ENCODE data around the gene MYOZ1. TPM values are rescaled to one million over a fixed set of nuclear protein-coding genes. Genes with fewer than 3 reads are reported as not detected.
"Not testable (repeated sequence)": the region's sequence is repeated elsewhere in the genome, so short reads cannot be mapped to it uniquely, and the experiment has no call there.

The MYOZ1 gene
- 1,000 to 10,000 TPM in 2 of 4 donors, 100 to 1,000 TPM in 2; 560 to 1,364 (median 992) TPM for total RNA-seq

- H3K4me3 ChIP-seq, result peak within 1 kb of the TSS; percentile 54 to 68 (median 62)
- peaks cover 0 to 9% of the 10 kb centered on the region in 2 donors for H3K36me3 ChIP-seq
- in situ Hi-C loops (cut with MboI; ENCODE audit: low sequenced_read_pairs in 4 of 4) (loop anchor here (5.0 to 25.0 kb wide), 4 partner anchors 67 to 379 kb away; partner anchors contain the start of gene MRPS16 (in 1 of the 4)), intact Hi-C loops (cut with DNase I; ENCODE audit: low total_unique reads) (loop anchor here (2.0 to 10.0 kb wide), 3 partner anchors 65 to 377 kb away; partner anchors contain the start of gene ANXA7)
- peak within 1 kb of the TSS; percentile 96 to 99 (median 98) for H3K27ac ChIP-seq
- TF ChIP-seq POLR2A (IDR thresholded peaks at IDR 0.05) (peak; percentile 76 to 88), CTCF (IDR thresholded peaks at IDR 0.05 in 4 of 5, conservative IDR thresholded peaks at IDR 0.05 in 1 of 5) (no peak)
- no peaks in the 10 kb centered on the region for H3K27me3 ChIP-seq
- H3K9me3 ChIP-seq, result no peaks in the 10 kb centered on the region
- peaks cover 77 to 79% of the 10 kb centered on the region in 2 donors for H3K4me1 ChIP-seq
- ATAC-seq (peak; percentile 55 to 65), DNase-seq (peak in 1 of 2 donors; percentile 85)
Measured at GRCh38 chr10:73641328-73642060, at the start of gene MYOZ1. TSS of gene MYOZ1 (minus strand) at chr10:73641474. CDS start at chr10:73640017, 1,457 bp downstream.

- DNase-seq; H3K27ac ChIP-seq; H3K9me3 ChIP-seq; H3K4me3 ChIP-seq; intact Hi-C loops (cut with DNase I; ENCODE audit: low total_unique reads); in situ Hi-C loops (cut with MboI; ENCODE audit: low sequenced_read_pairs in 4 of 4); H3K27me3 ChIP-seq; H3K4me1 ChIP-seq; ATAC-seq; H3K36me3 ChIP-seq: not testable (repeated sequence)
Measured at GRCh38 chr10:73690755-73691154, 49.5 kb upstream of the MYOZ1 start.

GRCh38 chr10:73689596-73689995, 48.3 kb upstream of the MYOZ1 start:
- not testable (repeated sequence) for ATAC-seq

GRCh38 chr10:73687641-73688040, 46.4 kb upstream of the MYOZ1 start:
- H3K36me3 ChIP-seq; in situ Hi-C loops (cut with MboI; ENCODE audit: low sequenced_read_pairs in 4 of 4); H3K9me3 ChIP-seq; DNase-seq; H3K4me1 ChIP-seq; H3K4me3 ChIP-seq; intact Hi-C loops (cut with DNase I; ENCODE audit: low total_unique reads); ATAC-seq; H3K27me3 ChIP-seq; H3K27ac ChIP-seq: not testable (repeated sequence)

More at GRCh38 chr10:73689596-73689995, 48.3 kb upstream of the MYOZ1 start:
- DNase-seq; H3K9me3 ChIP-seq; H3K27me3 ChIP-seq; in situ Hi-C loops (cut with MboI; ENCODE audit: low sequenced_read_pairs in 4 of 4); H3K36me3 ChIP-seq; H3K4me1 ChIP-seq; H3K27ac ChIP-seq; intact Hi-C loops (cut with DNase I; ENCODE audit: low total_unique reads); H3K4me3 ChIP-seq: not testable (repeated sequence)

GRCh38 chr10:73674546-73674945, 33.3 kb upstream of the MYOZ1 start:
- H3K27ac ChIP-seq, result peak overlapping the region in 2 of 4 donors; percentile 41

GRCh38 chr10:73668378-73668777, 27.1 kb upstream of the MYOZ1 start:
- intact Hi-C loops (cut with DNase I; ENCODE audit: low total_unique reads); H3K4me3 ChIP-seq; H3K4me1 ChIP-seq; H3K27ac ChIP-seq; H3K27me3 ChIP-seq; in situ Hi-C loops (cut with MboI; ENCODE audit: low sequenced_read_pairs in 4 of 4); H3K36me3 ChIP-seq; H3K9me3 ChIP-seq; ATAC-seq; DNase-seq: not testable (repeated sequence)

More at GRCh38 chr10:73674546-73674945, 33.3 kb upstream of the MYOZ1 start:
- H3K4me1 ChIP-seq; H3K9me3 ChIP-seq; H3K36me3 ChIP-seq; intact Hi-C loops (cut with DNase I; ENCODE audit: low total_unique reads); ATAC-seq; in situ Hi-C loops (cut with MboI; ENCODE audit: low sequenced_read_pairs in 4 of 4); H3K4me3 ChIP-seq; H3K27me3 ChIP-seq: not testable (repeated sequence)
- DNase-seq, result peak in 1 of 2 donors; percentile 59

- intact Hi-C loops (cut with DNase I; ENCODE audit: low total_unique reads); DNase-seq; H3K27ac ChIP-seq; H3K4me3 ChIP-seq; H3K9me3 ChIP-seq; ATAC-seq; in situ Hi-C loops (cut with MboI; ENCODE audit: low sequenced_read_pairs in 4 of 4); H3K4me1 ChIP-seq; H3K27me3 ChIP-seq; H3K36me3 ChIP-seq: not testable (repeated sequence)
Measured at GRCh38 chr10:73666153-73666809, 25.0 kb upstream of the MYOZ1 start.

GRCh38 chr10:73665581-73665980, 24.3 kb upstream of the MYOZ1 start:
- intact Hi-C loops (cut with DNase I; ENCODE audit: low total_unique reads), result not testable (repeated sequence)

GRCh38 chr10:73664156-73665040, 23.1 kb upstream of the MYOZ1 start:
- H3K4me1 ChIP-seq, result peaks cover 15 to 18% of the 10 kb centered on the region in 2 donors
- peak overlapping the region in 3 of 4 donors; percentile 18 to 48 (median 26) for H3K27ac ChIP-seq
- in situ Hi-C loops (cut with MboI; ENCODE audit: low sequenced_read_pairs in 4 of 4); H3K9me3 ChIP-seq; H3K27me3 ChIP-seq; intact Hi-C loops (cut with DNase I; ENCODE audit: low total_unique reads); H3K4me3 ChIP-seq; H3K36me3 ChIP-seq: not testable (repeated sequence)
- peak in 1 of 2 donors; percentile 44 for ATAC-seq
- peak in 1 of 2 donors; percentile 87 for DNase-seq

More at GRCh38 chr10:73665581-73665980, 24.3 kb upstream of the MYOZ1 start:
- H3K4me3 ChIP-seq; ATAC-seq; H3K36me3 ChIP-seq; H3K9me3 ChIP-seq; in situ Hi-C loops (cut with MboI; ENCODE audit: low sequenced_read_pairs in 4 of 4); DNase-seq; H3K27me3 ChIP-seq: not testable (repeated sequence)
- Histone ChIP-seq H3K4me1 (peaks cover 4 to 12% of the 10 kb centered on the region in 2 donors), H3K27ac (peak overlapping the region in 2 of 4 donors; percentile 10 to 48)

GRCh38 chr10:73663621-73664020, 22.3 kb upstream of the MYOZ1 start:
- DNase-seq; H3K36me3 ChIP-seq; H3K27me3 ChIP-seq; H3K4me3 ChIP-seq; H3K9me3 ChIP-seq; ATAC-seq; intact Hi-C loops (cut with DNase I; ENCODE audit: low total_unique reads); in situ Hi-C loops (cut with MboI; ENCODE audit: low sequenced_read_pairs in 4 of 4): not testable (repeated sequence)
- H3K27ac ChIP-seq, result peak overlapping the region in 2 of 4 donors; percentile 12 to 45
- peaks cover 19 to 21% of the 10 kb centered on the region in 2 donors for H3K4me1 ChIP-seq
